HG02970 (cell line): ENCODE results near the gene MAST4.
"Not testable (repeated sequence)": the region's sequence is repeated elsewhere in the genome, so short reads cannot be mapped to it uniquely, and the experiment has no call there.

Experiments
- ATAC-seq: cut with Tn5 transposase; IDR thresholded peaks from one replicate; pipeline ENCODE4 v1.9.1; 2021; ENCODE audit warnings: mild to moderate bottlenecking, moderate library complexity, moderate number of reproducible peaks; ENCODE audit not compliant: unreplicated experiment, low FRiP score

Gene MAST4

GRCh38 chr5:66802941-66803340, 206.7 kb downstream of the MAST4 start:
- no peak for ATAC-seq

GRCh38 chr5:66805514-66806430, 209.6 kb downstream of the MAST4 start:
- no peak for ATAC-seq

GRCh38 chr5:66807743-66808142, 211.6 kb downstream of the MAST4 start:
- no peak for ATAC-seq

GRCh38 chr5:66808663-66809062, 212.5 kb downstream of the MAST4 start:
- ATAC-seq: no peak

GRCh38 chr5:66810151-66810550, 214.0 kb downstream of the MAST4 start:
- ATAC-seq: no peak

GRCh38 chr5:66810848-66811261, 214.7 kb downstream of the MAST4 start:
- ATAC-seq: no peak

GRCh38 chr5:66812291-66812690, 216.1 kb downstream of the MAST4 start:
- no peak for ATAC-seq

GRCh38 chr5:66813306-66813705, 217.1 kb downstream of the MAST4 start:
- no peak for ATAC-seq

- ATAC-seq: no peak
These were observed 218.2 kb downstream of the MAST4 start for GRCh38 chr5:66814146-66814991.

- no peak for ATAC-seq
These were observed 222.2 kb downstream of the MAST4 start for GRCh38 chr5:66818304-66818934.

- ATAC-seq: no peak
These were observed 222.7 kb downstream of the MAST4 start for GRCh38 chr5:66818935-66819328.

- ATAC-seq: no peak
These were observed 224.5 kb downstream of the MAST4 start for GRCh38 chr5:66820630-66821207.

GRCh38 chr5:66821688-66822429, 225.7 kb downstream of the MAST4 start:
- no peak for ATAC-seq

- ATAC-seq: not testable (repeated sequence)
These were observed 226.7 kb downstream of the MAST4 start for GRCh38 chr5:66822906-66823305.

GRCh38 chr5:66824476-66824875, 228.3 kb downstream of the MAST4 start:
- no peak for ATAC-seq

GRCh38 chr5:66826263-66826662, 230.1 kb downstream of the MAST4 start:
- no peak for ATAC-seq

GRCh38 chr5:66826696-66827095, 230.5 kb downstream of the MAST4 start:
- no peak for ATAC-seq

- ATAC-seq: no peak
These were observed 231.9 kb downstream of the MAST4 start for GRCh38 chr5:66828046-66828547.

GRCh38 chr5:66828548-66829357, 232.6 kb downstream of the MAST4 start:
- ATAC-seq: no peak
